ENCODE results near the gene CARD9.

CARD9 gene

GRCh38 chr9:136386018-136386417 lies 12.5 kb upstream of the CARD9 start:
- TF ChIP-seq CTCF (conservative IDR thresholded peaks at IDR 0.05), result no peak
- TF ChIP-seq ZFX (IDR thresholded peaks at IDR 0.05), result no peak
- no peak overlapping the region for H3K27ac ChIP-seq

- TF ChIP-seq ZFX (IDR thresholded peaks at IDR 0.05) (no peak), CTCF (conservative IDR thresholded peaks at IDR 0.05) (no peak)
- H3K27ac ChIP-seq, result no peak overlapping the region
Observed at GRCh38 chr9:136385015-136385414, 11.5 kb upstream of the CARD9 start.

- TF ChIP-seq CTCF (conservative IDR thresholded peaks at IDR 0.05), result no peak
- TF ChIP-seq ZFX (IDR thresholded peaks at IDR 0.05), result no peak
- H3K27ac ChIP-seq, result no peak overlapping the region
Observed at GRCh38 chr9:136383436-136383835, 10.0 kb upstream of the CARD9 start.

GRCh38 chr9:136381966-136382513 lies 8.6 kb upstream of the CARD9 start:
- H3K27ac ChIP-seq, result no peak overlapping the region
- TF ChIP-seq ZFX (IDR thresholded peaks at IDR 0.05), result no peak
- no peak for TF ChIP-seq CTCF (conservative IDR thresholded peaks at IDR 0.05)

- TF ChIP-seq CTCF (conservative IDR thresholded peaks at IDR 0.05), result no peak
- no peak for TF ChIP-seq ZFX (IDR thresholded peaks at IDR 0.05)
- H3K27ac ChIP-seq, result no peak overlapping the region
Observed at GRCh38 chr9:136381311-136381710, 7.8 kb upstream of the CARD9 start.

GRCh38 chr9:136380381-136380780 lies 6.9 kb upstream of the CARD9 start:
- H3K27ac ChIP-seq, result no peak overlapping the region
- no peak for TF ChIP-seq ZFX (IDR thresholded peaks at IDR 0.05)
- TF ChIP-seq CTCF (conservative IDR thresholded peaks at IDR 0.05), result no peak

- no peak overlapping the region for H3K27ac ChIP-seq
- TF ChIP-seq ZFX (IDR thresholded peaks at IDR 0.05) (no peak), CTCF (conservative IDR thresholded peaks at IDR 0.05) (no peak)
Observed at GRCh38 chr9:136379891-136380290, 6.4 kb upstream of the CARD9 start.
